H9 (cell line): ENCODE measurements around the gene ZBTB38. TPM values are rescaled to one million over a fixed set of nuclear protein-coding genes. Genes with fewer than 3 reads are reported as not detected.

Experiments
- DNase-seq: peaks from one replicate; pipeline ENCODE4 v3.0.0-alpha.2; 2017
- H2AFZ ChIP-seq: one replicate; pipeline ENCODE4 v1.6.1; 2013; ENCODE audit warnings: mild to moderate bottlenecking, low read length, control low read depth, moderate library complexity
- H2AK5ac ChIP-seq: 2 replicates; pipeline ENCODE4 v1.6.1; 2013; ENCODE audit warnings: low read length, control low read depth, mixed read lengths; ENCODE audit not compliant: insufficient read length
- H2BK120ac ChIP-seq: one replicate; pipeline ENCODE4 v1.6.1; 2013; ENCODE audit warnings: low read depth, mild to moderate bottlenecking, low read length, control low read depth, inconsistent platforms; ENCODE audit not compliant: poor library complexity, severe bottlenecking
- H2BK12ac ChIP-seq: 2 replicates; pipeline ENCODE4 v1.6.1; 2013; ENCODE audit warnings: low read length, control low read depth, mixed read lengths, low read depth; ENCODE audit not compliant: insufficient read length
- H2BK15ac ChIP-seq: 2 replicates; pipeline ENCODE4 v1.6.1; 2013; ENCODE audit warnings: low read depth, low read length, control low read depth
- H2BK20ac ChIP-seq: one replicate; pipeline ENCODE4 v1.6.1; 2013; ENCODE audit warnings: low read depth, mild to moderate bottlenecking, low read length, control low read depth, inconsistent platforms; ENCODE audit not compliant: poor library complexity, severe bottlenecking
- H2BK5ac ChIP-seq: 2 replicates; pipeline ENCODE4 v1.6.1; 2013; ENCODE audit warnings: low read length, control low read depth, mixed read lengths; ENCODE audit not compliant: insufficient read length
- H3K14ac ChIP-seq: 2 replicates; pipeline ENCODE4 v1.6.1; 2013; ENCODE audit warnings: low read length, control low read depth; ENCODE audit not compliant: insufficient read depth
- H3K18ac ChIP-seq: 2 replicates; pipeline ENCODE4 v1.6.1; 2013; ENCODE audit warnings: low read depth, mild to moderate bottlenecking, mixed read lengths, low read length, control low read depth; ENCODE audit not compliant: insufficient read length
- H3K23ac ChIP-seq: 2 replicates; pipeline ENCODE4 v1.6.1; 2013; ENCODE audit warnings: low read length, control low read depth, mixed read lengths, low read depth; ENCODE audit not compliant: insufficient read length
- H3K23me2 ChIP-seq: 2 replicates; pipeline ENCODE4 v1.6.1; 2013; ENCODE audit warnings: low read depth, mild to moderate bottlenecking, mixed read lengths, low read length, control low read depth; ENCODE audit not compliant: insufficient read length, poor library complexity, severe bottlenecking
- H3K27ac ChIP-seq: 2 replicates; pipeline ENCODE4 v1.5.1; 2013; ENCODE audit warnings: low read length, control low read depth, mixed read lengths, low read depth; ENCODE audit not compliant: insufficient read length
- H3K27me3 ChIP-seq: 2 replicates; pipeline ENCODE4 v1.6.1; 2013; ENCODE audit warnings: low read length, control low read depth, inconsistent platforms; ENCODE audit not compliant: insufficient read depth
- H3K4ac ChIP-seq: 2 replicates; pipeline ENCODE4 v1.6.1; 2013; ENCODE audit warnings: low read depth, mild to moderate bottlenecking, control low read depth, inconsistent platforms, low read length, moderate library complexity
- H3K4me1 ChIP-seq: 2 replicates; pipeline ENCODE4 v1.6.1; 2013; ENCODE audit warnings: low read length, control low read depth, inconsistent platforms; ENCODE audit not compliant: insufficient read depth
- H3K4me2 ChIP-seq: 2 replicates; pipeline ENCODE4 v1.6.1; 2013; ENCODE audit warnings: low read length, control low read depth, mixed read lengths; ENCODE audit not compliant: insufficient read length, insufficient read depth
- H3K56ac ChIP-seq: 2 replicates; pipeline ENCODE4 v1.6.1; 2013; ENCODE audit warnings: low read depth, mild to moderate bottlenecking, mixed read lengths, low read length, control low read depth; ENCODE audit not compliant: insufficient read length
- H3K79me1 ChIP-seq: 2 replicates; pipeline ENCODE4 v1.6.1; 2013; ENCODE audit warnings: low read depth, mild to moderate bottlenecking, moderate library complexity, low read length, control low read depth, inconsistent platforms; ENCODE audit not compliant: insufficient read depth, poor library complexity, severe bottlenecking
- H3K79me2 ChIP-seq: 2 replicates; pipeline ENCODE4 v1.6.1; 2013; ENCODE audit warnings: low read length, control low read depth, inconsistent platforms; ENCODE audit not compliant: insufficient read depth
- H3K9ac ChIP-seq: 2 replicates; pipeline ENCODE4 v1.6.1; 2013; ENCODE audit warnings: low read length, control low read depth, mixed read lengths; ENCODE audit not compliant: insufficient read length; ENCODE audit errors: extremely low read depth
- H3K9me3 ChIP-seq: one replicate; pipeline ENCODE4 v1.6.1; 2013; ENCODE audit warnings: low read depth, low read length, inconsistent platforms; ENCODE audit not compliant: control insufficient read depth
- H3T11ph ChIP-seq: one replicate; pipeline ENCODE4 v1.6.1; 2013; ENCODE audit warnings: mild to moderate bottlenecking, low read length, control low read depth, inconsistent platforms
- H4K20me1 ChIP-seq: one replicate; pipeline ENCODE4 v1.6.1; 2013; ENCODE audit not compliant: control insufficient read depth, insufficient read length, insufficient read depth
- H4K5ac ChIP-seq: 2 replicates; pipeline ENCODE4 v1.6.1; 2013; ENCODE audit warnings: low read depth, mild to moderate bottlenecking, mixed read lengths, low read length, control low read depth; ENCODE audit not compliant: insufficient read length
- H4K8ac ChIP-seq: replicated peaks from 2 replicates; pipeline ENCODE4 v1.6.1; 2013; ENCODE audit warnings: low read length, control low read depth, mixed read lengths, low read depth; ENCODE audit not compliant: insufficient read length
- H4K91ac ChIP-seq: 2 replicates; pipeline ENCODE4 v1.6.1; 2013; ENCODE audit warnings: low read depth, mild to moderate bottlenecking, moderate library complexity, mixed read lengths, low read length, control low read depth; ENCODE audit not compliant: insufficient read length
- H3K27ac Mint-ChIP-seq, 3 experiments: 2 replicates in 2 of 3; 3 replicates in 1 of 3; pipeline ENCODE4 v1.8.0; 2020 to 2021; ENCODE audit warnings: mixed read lengths in 3 of 3, mild to moderate bottlenecking in 1 of 3, moderate library complexity in 1 of 3
- H3K27me3 Mint-ChIP-seq: 2 replicates; pipeline ENCODE4 v1.8.0; 2021; ENCODE audit warnings: low read depth, mild to moderate bottlenecking, moderate library complexity, mixed read lengths
- H3K36me3 Mint-ChIP-seq, 3 experiments: 2 replicates in 2 of 3; 3 replicates in 1 of 3; pipeline ENCODE4 v1.8.0; 2020 to 2021; ENCODE audit warnings: low read depth in 3 of 3, mixed read lengths in 3 of 3; ENCODE audit not compliant: insufficient read depth in 1 of 3
- H3K4me1 Mint-ChIP-seq, 2 experiments: 2 replicates each; pipeline ENCODE4 v1.8.0; 2020; ENCODE audit warnings: mixed read lengths in 2 of 2
- H3K4me3 Mint-ChIP-seq, 2 experiments: 2 replicates in 1 of 2; 3 replicates in 1 of 2; pipeline ENCODE4 v1.8.0; 2020 to 2021; ENCODE audit warnings: mild to moderate bottlenecking in 2 of 2, mixed read lengths in 2 of 2, moderate library complexity in 1 of 2
- H3K9me3 Mint-ChIP-seq, 2 experiments: 2 replicates in 1 of 2; 3 replicates in 1 of 2; pipeline ENCODE4 v1.8.0; 2020; ENCODE audit warnings: mild to moderate bottlenecking in 2 of 2, mixed read lengths in 2 of 2, moderate library complexity in 1 of 2
- CTCF ChIP-seq: fragments of 200-600 bp; sonication (generic); conservative IDR thresholded peaks from 3 replicates; pipeline ENCODE4 v1.8.0; 2021; ENCODE audit warnings: antibody characterized with exemption, mild to moderate bottlenecking
- WGBS: extraction: QIAGEN DNeasy Blood & Tissue Kit; methylation state at CpG from one replicate; pipeline ENCODE4 v1.1.7; 2013; ENCODE audit warnings: missing lambda C conversion rate, low lambda C conversion rate, mixed read lengths; ENCODE audit not compliant: insufficient read length; ENCODE audit errors: extremely low coverage; 5-methylcytosine and 5-hydroxymethylcytosine counted together
- total RNA-seq: library from RNA; stranded (reverse); gene quantifications from 2 replicates; pipeline ENCODE4 v1.2.1, GENCODE V29; 2021

Gene ZBTB38
- total RNA-seq, 1 experiment from 2014 or later = 14.6 TPM

GRCh38 chr3:141405025-141405424 is 36.7 kb downstream of the ZBTB38 start:
- no peak overlapping the region for H3T11ph ChIP-seq
- H3K27ac ChIP-seq = no peak overlapping the region
- H3K4me3 Mint-ChIP-seq = no peak overlapping the region
- no peak for DNase-seq
- no peak overlapping the region for H4K91ac ChIP-seq
- H3K4me1 ChIP-seq = 0 out of 2 replicates have a peak, but pooled peaks cover 2% of the 10 kb centered on the region
- no peaks in the 10 kb centered on the region for H3K79me2 ChIP-seq
- no peak overlapping the region for H3K56ac ChIP-seq
- H2BK120ac ChIP-seq = no peak overlapping the region
- H3K9ac ChIP-seq = no peak overlapping the region
- no peak overlapping the region for H3K18ac ChIP-seq
- no peak overlapping the region for H3K27ac Mint-ChIP-seq
- no peak overlapping the region for H3K14ac ChIP-seq
- H3K4ac ChIP-seq = no peak overlapping the region
- H2BK12ac ChIP-seq = no peak overlapping the region
- H4K8ac ChIP-seq = no peak overlapping the region
- H3K23me2 ChIP-seq = no peaks in the 10 kb centered on the region
- H3K9me3 Mint-ChIP-seq = no peaks in the 10 kb centered on the region
- no peak overlapping the region for H2BK15ac ChIP-seq
- no peak overlapping the region for H2AK5ac ChIP-seq
- no peak for TF ChIP-seq CTCF
- H2BK20ac ChIP-seq = no peak overlapping the region
- WGBS = no CpG with 5 or more reads among the region's 3 CpGs
- no peak overlapping the region for H2BK5ac ChIP-seq
- no peaks in the 10 kb centered on the region; the same call in 1 of the 2 replicates for H3K27me3 ChIP-seq
- H3K4me2 ChIP-seq = no peak overlapping the region
- H4K20me1 ChIP-seq = no peaks in the 10 kb centered on the region
- H4K5ac ChIP-seq = no peak overlapping the region
- H3K9me3 ChIP-seq = no peaks in the 10 kb centered on the region
- peaks cover 24 to 30% of the 10 kb centered on the region in 2 experiments for H3K4me1 Mint-ChIP-seq
- no peak overlapping the region for H3K23ac ChIP-seq
- H2AFZ ChIP-seq = no peak overlapping the region
- no peaks in the 10 kb centered on the region for H3K79me1 ChIP-seq
- H3K27me3 Mint-ChIP-seq = peaks cover 31% of the 10 kb centered on the region
- H3K36me3 Mint-ChIP-seq = peaks cover 0 to 18% (median 10%) of the 10 kb centered on the region in 3 experiments; a peak in 4 of 7 replicates
